ENCODE data around the gene NRARP. TPM values are rescaled to one million over a fixed set of nuclear protein-coding genes. Genes with fewer than 3 reads are reported as not detected.
A peak's percentile ranks its signal among the peaks of the same experiment; 100 is the strongest.
"Not testable (repeated sequence)": the region's sequence is repeated elsewhere in the genome, so short reads cannot be mapped to it uniquely, and the experiment has no call there.

NRARP gene
- total RNA-seq, 1 experiment from 2014 or later: 1.0 TPM

DNA sequence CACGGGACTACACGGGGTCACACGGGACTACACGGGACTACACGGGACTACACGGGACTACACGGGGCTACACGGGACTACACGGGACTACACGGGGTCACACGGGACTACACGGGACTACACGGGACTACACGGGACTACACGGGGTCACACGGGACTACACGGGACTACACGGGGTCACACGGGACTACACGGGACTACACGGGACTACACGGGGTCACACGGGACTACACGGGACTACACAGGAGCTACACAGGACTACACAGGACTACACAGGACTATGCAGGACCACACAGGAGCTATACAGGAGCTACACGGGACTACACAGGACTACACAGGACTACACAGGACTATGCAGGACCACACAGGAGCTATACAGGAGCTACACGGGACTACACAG, 27.5 kb upstream of the NRARP start:
- H3K36me3 ChIP-seq; H3K9me3 ChIP-seq (replicated peaks); H3K4me1 ChIP-seq; H3K27ac ChIP-seq; H3K27me3 ChIP-seq; DNase-seq; H3K4me3 ChIP-seq: not testable (repeated sequence)

DNA sequence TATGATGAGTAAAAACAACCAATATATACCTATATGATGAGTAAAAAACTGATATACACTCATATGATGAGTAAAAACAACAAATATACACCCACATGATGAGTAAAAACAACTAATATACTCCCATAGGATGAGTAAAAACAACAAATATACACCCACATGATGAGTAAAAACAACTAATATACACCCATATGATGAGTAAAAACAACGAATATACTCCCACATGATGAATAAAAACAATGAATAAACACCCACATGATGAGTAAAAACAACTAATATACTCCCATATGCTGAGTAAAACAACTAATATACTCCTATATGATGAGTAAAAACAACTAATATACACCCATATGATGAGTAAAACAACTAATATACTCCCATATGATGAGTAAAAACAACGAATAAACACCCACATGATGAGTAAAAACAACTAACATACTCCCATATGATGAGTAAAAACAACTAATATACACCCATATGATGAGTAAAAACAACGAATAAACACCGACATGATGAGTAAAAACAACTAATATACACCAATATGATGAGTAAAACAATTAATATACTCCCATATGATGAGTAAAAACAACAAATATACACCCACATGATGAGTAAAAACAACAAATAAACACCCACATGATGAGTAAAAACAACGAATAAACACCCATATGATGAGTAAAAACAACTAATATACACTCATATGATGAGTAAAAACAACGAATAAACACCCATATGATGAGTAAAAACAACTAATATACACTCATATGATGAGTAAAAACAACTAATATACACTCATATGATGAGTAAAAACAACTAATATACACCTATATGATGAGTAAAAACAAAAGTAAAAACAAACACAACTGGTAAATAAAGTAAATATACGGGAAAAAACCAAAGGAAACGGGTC, 25.8 kb upstream of the NRARP start:
- not testable (repeated sequence) for H3K4me1 ChIP-seq

DNA sequence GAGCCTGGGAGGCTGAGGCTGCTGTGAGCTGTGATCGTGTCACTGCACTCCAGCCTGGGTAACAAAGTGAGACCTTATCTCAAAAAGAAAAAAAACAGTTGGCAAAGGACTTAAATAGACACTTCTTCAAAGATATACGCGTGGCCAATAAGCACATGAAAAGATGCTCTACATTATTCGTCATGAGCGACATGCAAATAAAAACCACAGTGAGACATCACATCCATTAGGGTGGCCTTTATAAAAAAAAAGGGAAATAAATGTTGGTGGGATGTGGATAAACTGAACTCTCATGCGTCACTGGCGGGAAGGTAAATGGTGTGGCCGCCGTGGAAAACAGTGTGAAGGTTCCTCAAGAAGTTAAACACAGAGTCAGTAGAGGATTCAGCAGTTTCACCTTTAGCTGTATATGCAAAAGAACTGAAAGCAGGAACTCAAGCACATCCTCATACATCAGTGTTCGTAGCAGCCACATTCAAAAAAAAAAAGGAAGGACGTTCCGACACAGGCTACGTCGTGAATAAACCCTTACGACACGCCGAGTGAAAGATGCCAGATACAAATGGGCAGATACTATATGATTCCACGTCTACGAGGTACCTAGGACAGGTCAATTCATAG, 24.5 kb upstream of the NRARP start:
- Histone ChIP-seq H3K27me3 (no peaks in the 10 kb centered on the region), H3K4me1 (no peaks in the 10 kb centered on the region), H3K4me3 (no peak overlapping the region), H3K9me3 (replicated peaks) (no peaks in the 10 kb centered on the region), H3K27ac (no peak overlapping the region), H3K36me3 (no peaks in the 10 kb centered on the region)
- DNase-seq: no peak

More for the DNA sequence above, 25.8 kb upstream of the NRARP start:
- H3K36me3 ChIP-seq; H3K4me3 ChIP-seq; H3K27ac ChIP-seq; H3K9me3 ChIP-seq (replicated peaks); H3K27me3 ChIP-seq; DNase-seq: not testable (repeated sequence)

DNA sequence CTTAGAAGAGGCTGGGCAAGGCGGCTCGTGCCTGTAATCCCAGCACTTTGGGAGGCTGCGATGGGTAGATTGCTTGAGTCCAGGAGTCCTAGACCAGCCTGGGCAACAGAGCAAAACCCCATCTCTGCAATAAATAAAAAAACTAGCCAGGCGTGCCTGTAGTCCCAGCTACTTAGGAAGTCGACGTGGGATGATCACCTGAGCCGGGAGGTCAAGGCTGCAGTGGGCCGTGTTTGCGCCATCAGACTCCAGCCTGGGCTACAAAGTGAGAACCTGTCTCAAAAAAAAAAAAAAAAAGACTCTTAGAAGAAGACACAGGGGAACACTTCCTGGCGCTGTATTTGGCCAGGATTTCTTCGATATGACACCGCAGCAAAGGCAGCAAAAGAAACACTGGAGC, 23.7 kb upstream of the NRARP start:
- Histone ChIP-seq H3K9me3 (replicated peaks) (no peaks in the 10 kb centered on the region), H3K4me1 (no peaks in the 10 kb centered on the region), H3K4me3 (no peak overlapping the region), H3K27ac (no peak overlapping the region), H3K36me3 (no peaks in the 10 kb centered on the region), H3K27me3 (no peaks in the 10 kb centered on the region)
- no peak for DNase-seq

DNA sequence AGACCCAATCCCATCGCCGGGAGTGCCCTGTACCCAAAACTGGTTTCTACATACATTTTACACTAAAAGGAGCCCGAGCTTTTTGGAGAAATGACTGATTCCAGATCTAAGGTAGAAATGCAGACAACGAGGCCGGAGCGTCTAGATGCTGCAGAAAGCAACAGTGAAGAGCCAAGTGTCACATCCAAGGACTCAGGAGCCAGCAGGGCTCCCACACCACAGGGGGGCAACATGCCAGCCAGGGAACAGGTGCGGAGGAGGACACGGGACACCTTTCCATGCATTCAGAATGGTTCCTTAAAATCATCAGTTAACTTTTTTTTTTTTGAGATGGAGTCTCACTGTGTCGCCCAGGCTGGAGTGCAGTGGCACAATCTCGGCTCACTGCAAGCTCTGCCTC, 23.1 kb upstream of the NRARP start:
- Histone ChIP-seq H3K4me1 (no peaks in the 10 kb centered on the region), H3K9me3 (replicated peaks) (no peaks in the 10 kb centered on the region), H3K36me3 (no peaks in the 10 kb centered on the region), H3K4me3 (no peak overlapping the region), H3K27ac (no peak overlapping the region), H3K27me3 (no peaks in the 10 kb centered on the region)
- DNase-seq: no peak

DNA sequence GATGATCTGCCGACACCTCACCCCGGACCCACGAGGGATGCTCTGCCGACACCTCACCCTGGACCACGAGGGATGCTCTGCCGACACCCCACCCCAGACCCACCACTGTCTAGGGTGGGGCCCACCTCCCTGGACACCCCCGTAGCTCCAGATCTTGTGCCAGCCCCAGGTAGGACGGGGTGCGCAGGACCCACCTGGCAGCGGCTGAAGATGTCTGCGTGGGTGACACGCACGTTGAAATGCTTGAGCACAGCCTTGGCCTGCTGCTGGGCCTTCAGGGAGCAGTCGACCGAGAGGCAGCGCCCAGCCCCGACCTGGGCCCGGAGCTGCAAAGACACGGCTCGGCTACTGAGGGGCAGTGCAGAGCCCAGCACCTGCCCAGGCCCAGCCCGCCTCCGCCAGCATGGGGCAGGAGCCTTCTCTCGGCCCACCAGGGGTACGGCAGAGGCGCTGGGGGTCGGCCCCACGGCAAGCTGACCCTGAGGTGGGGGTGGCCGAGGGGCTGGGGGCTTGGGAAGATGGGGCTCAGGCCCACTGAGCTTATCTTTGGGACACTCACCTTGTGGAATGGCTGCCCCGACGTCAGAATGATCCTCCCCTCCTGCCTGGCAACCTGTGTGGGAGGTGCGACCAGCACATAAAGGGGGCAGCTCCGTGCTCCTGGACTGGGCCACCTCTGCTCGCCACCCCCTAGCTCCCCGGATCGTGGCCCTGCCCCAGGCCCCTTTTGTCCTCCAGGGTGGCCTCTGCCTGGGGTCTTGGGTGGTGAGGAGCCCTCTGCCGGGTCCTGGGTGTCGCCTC, 21.7 kb upstream of the NRARP start:
- Histone ChIP-seq H3K4me3 (no peak overlapping the region), H3K36me3 (no peaks in the 10 kb centered on the region), H3K27ac (no peak overlapping the region), H3K4me1 (no peaks in the 10 kb centered on the region), H3K9me3 (replicated peaks) (no peaks in the 10 kb centered on the region), H3K27me3 (no peaks in the 10 kb centered on the region)
- no peak for DNase-seq

DNA sequence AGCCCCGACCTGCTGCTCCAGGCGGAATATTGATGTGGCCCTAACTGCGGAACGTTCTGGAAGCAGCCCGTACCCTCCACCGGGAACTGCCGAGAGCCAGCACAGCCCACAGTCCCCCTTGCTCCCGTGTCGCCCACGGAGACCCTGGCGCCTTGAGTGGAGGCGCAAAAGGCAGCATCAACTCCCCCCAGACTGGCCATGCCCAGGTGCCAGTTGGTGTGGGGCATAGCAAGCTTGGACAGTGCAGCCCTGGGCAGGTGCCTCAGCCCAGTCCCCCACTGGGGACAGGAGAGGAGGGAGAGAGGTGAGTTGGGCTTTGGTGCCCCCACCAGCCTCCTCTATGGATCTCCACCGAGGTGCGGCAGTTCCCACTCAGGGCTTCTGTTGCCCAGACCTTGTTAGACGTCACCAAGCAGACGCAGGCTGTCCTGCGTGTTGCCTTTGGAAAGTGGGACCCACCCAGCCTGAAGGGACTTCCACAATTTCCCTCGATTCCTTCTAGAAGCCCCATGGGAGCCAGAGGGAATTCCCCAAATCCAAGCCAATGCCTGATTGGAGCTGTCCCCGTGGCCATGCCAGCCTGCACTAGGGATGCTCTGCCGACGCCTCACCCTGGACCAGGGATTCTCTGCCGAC, 19.8 kb upstream of the NRARP start:
- no peak overlapping the region for H3K4me3 ChIP-seq
- no peaks in the 10 kb centered on the region for H3K9me3 ChIP-seq (replicated peaks)
- H3K4me1 ChIP-seq: no peaks in the 10 kb centered on the region
- H3K27me3 ChIP-seq: no peaks in the 10 kb centered on the region
- no peaks in the 10 kb centered on the region for H3K36me3 ChIP-seq
- no peak overlapping the region for H3K27ac ChIP-seq
- DNase-seq: no peak

DNA sequence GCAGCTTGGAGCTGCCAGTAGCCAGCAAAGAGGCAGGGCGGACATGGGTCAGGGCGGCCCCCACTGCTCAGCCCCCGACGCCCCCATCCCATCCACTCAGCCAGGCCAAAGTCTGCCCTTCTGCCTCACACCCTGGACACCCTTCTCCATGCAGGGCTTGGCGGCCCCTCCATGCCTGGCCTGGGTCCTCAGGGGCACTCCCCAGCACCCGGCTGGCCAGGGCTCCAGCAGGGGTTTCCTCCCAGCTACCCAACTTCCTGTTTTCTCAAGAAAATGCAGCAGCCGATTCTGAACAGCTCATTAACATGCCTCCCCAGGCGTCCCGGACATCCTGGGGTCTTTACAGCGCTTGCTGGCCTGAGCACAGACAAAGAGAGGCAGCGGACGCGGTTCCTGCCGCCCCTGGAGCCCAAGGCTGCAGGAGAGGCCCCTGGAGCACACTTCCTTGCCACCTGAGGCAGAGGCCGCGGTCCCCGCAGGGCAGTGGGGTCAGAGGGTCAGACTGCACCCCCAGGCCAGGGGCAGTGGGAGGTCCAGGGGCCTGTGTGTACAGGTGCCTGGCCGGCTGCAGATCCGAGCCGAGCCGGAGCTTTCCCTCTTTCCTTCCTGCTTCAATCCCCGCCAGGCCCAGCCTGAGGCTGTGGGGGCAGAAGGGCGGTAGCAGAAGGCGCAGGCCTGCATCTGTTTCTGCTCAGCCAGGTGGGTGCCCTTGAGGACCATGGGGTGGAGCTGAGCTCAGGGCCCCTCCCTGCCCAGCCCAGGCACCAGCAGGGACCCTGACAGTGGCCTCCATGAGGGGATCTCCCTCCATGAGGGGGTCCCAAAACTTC, 18.7 kb upstream of the NRARP start:
- H3K4me1 ChIP-seq: no peaks in the 10 kb centered on the region
- H3K27ac ChIP-seq: no peak overlapping the region
- no peaks in the 10 kb centered on the region for H3K27me3 ChIP-seq
- H3K4me3 ChIP-seq: no peak overlapping the region
- no peaks in the 10 kb centered on the region for H3K36me3 ChIP-seq
- H3K9me3 ChIP-seq (replicated peaks): no peaks in the 10 kb centered on the region
- no peak for DNase-seq

DNA sequence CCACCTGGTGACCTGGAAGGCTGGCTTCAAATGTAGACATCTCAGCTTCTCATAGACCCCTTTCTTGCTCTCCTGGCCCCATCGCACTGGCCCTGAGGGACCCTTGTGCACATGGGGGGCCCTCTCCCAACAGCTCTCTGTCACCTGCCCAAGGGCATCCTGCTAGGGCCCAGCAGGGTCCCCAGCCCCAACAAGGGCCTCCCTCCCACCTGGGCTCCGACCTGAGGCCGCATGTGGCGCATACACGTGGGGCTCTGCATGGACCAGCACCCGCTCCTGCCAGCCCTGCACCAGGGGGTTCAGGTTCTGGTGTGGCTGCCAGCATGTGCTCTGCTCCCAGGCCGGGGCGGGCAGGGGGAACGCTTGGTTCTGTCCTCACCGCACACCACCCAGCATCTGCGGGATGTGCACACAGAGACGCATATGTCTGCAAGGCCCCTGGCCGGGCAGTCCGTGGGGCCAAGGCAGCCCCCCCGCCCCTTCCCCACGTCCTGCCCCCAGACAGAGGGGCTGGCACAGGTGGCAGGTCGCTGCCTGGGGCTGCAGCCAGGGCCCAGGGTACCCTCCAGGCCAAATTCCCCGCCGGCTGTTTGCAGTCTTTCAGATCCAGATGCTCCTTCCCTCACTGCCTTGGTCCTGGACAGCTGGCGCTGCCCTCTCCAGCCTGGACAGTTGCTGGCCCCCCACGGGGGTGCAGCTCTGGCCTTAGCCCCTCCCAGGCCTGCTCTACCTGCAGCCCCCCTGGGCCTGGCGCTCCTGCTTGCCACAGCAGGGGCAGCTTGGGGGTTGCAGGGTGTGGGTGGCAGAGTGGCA, 17.9 kb upstream of the NRARP start:
- no peaks in the 10 kb centered on the region for H3K4me1 ChIP-seq

DNA sequence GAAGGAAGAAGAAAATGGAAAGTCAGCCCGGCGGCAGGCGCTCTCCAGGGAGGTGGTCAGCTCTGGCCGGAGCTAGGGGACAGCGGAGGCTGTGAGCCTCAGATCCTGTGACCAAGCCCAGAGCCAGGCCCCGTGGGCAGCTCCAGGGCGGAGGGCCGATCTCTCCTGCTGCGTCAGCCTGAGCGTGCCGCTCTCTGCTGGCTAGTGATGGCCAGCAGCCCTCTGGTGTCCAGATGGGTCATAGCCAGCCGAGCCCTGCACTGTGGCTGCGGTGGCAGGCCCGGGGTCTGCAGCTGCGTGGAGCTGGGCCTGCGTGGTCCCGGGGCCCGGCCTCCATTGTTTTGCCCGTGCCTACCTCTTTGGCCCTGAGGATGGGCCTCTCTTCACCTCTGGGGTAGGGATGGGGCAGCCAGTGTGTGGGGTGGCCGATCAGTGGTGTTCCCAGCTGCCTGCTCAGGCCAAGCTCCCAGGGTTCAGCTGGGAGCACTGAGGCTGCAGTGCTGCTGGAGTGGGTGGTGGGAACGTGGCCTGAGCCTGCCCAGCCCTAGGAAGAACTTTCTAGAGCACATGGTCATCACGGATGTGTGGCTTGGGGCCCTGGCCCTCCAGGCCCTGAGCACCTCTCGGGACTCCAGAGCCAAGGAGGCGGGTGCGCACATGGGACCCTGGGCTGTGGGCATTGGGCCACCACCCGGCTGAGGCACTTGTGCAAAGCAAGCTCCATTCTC, 17.1 kb upstream of the NRARP start:
- Histone ChIP-seq H3K9me3 (replicated peaks) (no peaks in the 10 kb centered on the region), H3K4me3 (no peak overlapping the region), H3K4me1 (no peaks in the 10 kb centered on the region), H3K36me3 (no peaks in the 10 kb centered on the region), H3K27me3 (peaks cover 10% of the 10 kb centered on the region), H3K27ac (no peak overlapping the region)
- DNase-seq: peak in 1 of 2 experiments; percentile 14

More for the DNA sequence above, 17.9 kb upstream of the NRARP start:
- Histone ChIP-seq H3K4me3 (no peak overlapping the region), H3K36me3 (no peaks in the 10 kb centered on the region), H3K27ac (no peak overlapping the region), H3K9me3 (replicated peaks) (no peaks in the 10 kb centered on the region), H3K27me3 (peaks cover 5% of the 10 kb centered on the region; the same call in 1 of the 2 replicates)
- DNase-seq: no peak

DNA sequence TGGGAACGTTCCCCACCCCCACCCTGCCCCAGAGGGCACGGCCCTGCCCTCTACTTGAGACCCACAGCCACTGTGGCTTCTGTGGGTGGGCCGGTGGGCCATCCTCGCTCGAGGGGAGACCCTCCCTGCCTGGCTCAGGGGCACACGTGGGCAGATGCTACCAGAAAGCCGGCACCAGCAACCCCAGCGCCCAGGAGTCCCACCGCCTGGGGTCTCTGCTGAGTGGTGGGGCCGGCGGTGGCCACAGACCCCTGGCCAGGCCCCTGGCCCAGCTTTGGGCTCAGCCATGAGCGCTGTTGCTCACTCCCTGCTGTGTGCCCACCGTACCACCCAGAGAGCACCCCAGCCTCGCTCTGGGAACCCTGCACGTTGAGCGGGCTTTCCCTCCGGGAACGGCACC, 16.5 kb upstream of the NRARP start:
- no peaks in the 10 kb centered on the region for H3K4me1 ChIP-seq
- DNase-seq: no peak
- H3K27ac ChIP-seq: no peak overlapping the region

DNA sequence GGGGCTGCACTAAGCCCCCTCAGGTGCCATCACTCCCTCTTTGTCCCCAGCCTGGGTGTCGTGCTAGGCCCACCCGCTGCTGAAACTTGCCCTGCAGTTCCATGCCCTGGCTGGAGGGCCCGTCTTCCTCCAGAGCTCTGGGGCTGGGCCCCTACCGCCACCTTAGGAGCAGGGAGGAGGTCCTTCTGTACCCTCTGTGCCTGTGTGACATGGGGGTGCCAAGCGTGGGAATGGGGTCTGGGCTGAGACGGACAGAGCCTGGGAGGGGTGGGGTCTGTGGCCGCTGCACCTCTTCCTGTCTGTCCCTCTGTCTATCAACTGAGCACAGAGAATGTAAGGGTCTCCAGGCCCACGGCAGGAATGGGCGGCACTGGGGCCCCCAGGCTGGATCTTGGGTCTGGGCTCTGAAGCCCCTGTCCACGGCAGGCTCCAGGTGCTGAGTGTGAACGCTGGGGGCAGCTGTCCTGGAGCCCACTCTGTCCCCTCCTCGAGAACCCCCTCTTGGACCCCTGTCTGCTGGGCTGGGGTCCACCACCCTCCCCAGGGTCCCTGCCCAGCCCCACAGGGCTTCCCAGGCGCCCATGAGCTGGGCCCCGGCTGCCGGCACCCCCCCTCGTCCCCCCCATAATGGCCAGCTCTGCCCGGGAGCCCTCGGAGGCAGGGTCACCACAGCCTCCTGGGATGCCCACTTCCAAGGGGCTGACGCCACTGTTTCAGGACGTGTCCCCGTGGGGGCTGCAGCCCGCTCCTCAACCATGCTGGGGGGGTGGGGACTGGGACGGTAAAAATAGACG, 15.8 kb upstream of the NRARP start:
- no peak overlapping the region for H3K27ac ChIP-seq
- no peak for DNase-seq
- no peak overlapping the region for H3K4me3 ChIP-seq
- peaks cover 22% of the 10 kb centered on the region for H3K27me3 ChIP-seq
- H3K4me1 ChIP-seq: no peaks in the 10 kb centered on the region
- no peaks in the 10 kb centered on the region for H3K36me3 ChIP-seq
- H3K9me3 ChIP-seq (replicated peaks): no peaks in the 10 kb centered on the region

More for the DNA sequence above, 16.5 kb upstream of the NRARP start:
- Histone ChIP-seq H3K9me3 (replicated peaks) (no peaks in the 10 kb centered on the region), H3K27me3 (peaks cover 16% of the 10 kb centered on the region), H3K4me3 (no peak overlapping the region), H3K36me3 (no peaks in the 10 kb centered on the region)

Data from SJCRH30 (cell line).